Thoracic aorta (tissue), 2 donors: ENCODE results near the gene TENT4A. TPM values are rescaled to one million over a fixed set of nuclear protein-coding genes. Genes with fewer than 3 reads are reported as not detected.
"Not testable (repeated sequence)": the region's sequence is repeated elsewhere in the genome, so short reads cannot be mapped to it uniquely, and the experiment has no call there.

ENCODE experiments used
- ATAC-seq: fragments of 150-250 bp; one replicate; pipeline ENCODE4 v1.8.0; 2017; ENCODE audit warnings: low read depth; ENCODE audit not compliant: insufficient number of reproducible peaks, low FRiP score
- DNase-seq: peaks from one replicate; pipeline ENCODE4 v3.0.0-alpha.2; 2020; ENCODE audit warnings: low spot score
- H3K27ac ChIP-seq, 2 donors: fragments of 200-600 bp; sonication (generic); 1 replicate in 1 of 2; 2 replicates in 1 of 2; pipeline ENCODE4 v1.5.1; 2016; ENCODE audit warnings: mild to moderate bottlenecking in 2 of 2, moderate library complexity in 2 of 2
- H3K27me3 ChIP-seq: fragments of 200-600 bp; sonication (generic); replicated peaks from 2 replicates; pipeline ENCODE4 v1.6.0; 2016; ENCODE audit warnings: mild to moderate bottlenecking; ENCODE audit not compliant: insufficient read depth
- H3K36me3 ChIP-seq: fragments of 200-600 bp; sonication (generic); one replicate; pipeline ENCODE4 v1.5.1; 2016
- H3K4me1 ChIP-seq, 2 donors: fragments of 200-600 bp; sonication (generic); 1 replicate in 1 of 2; 2 replicates in 1 of 2; pipeline versions ENCODE4 v1.5.1 to v1.6.0; 2016; ENCODE audit warnings: low read depth in 2 of 2, mild to moderate bottlenecking in 1 of 2; ENCODE audit not compliant: control insufficient read depth in 1 of 2
- H3K4me3 ChIP-seq: fragments of 200-600 bp; sonication (generic); 2 replicates; pipeline ENCODE4 v1.5.1; 2016; ENCODE audit warnings: mild to moderate bottlenecking
- H3K9me3 ChIP-seq: fragments of 200-600 bp; sonication (generic); 2 replicates; pipeline ENCODE4 v1.5.1; 2016
- total RNA-seq, 2 donors: library from RNA; depleted of rRNA; stranded (reverse); fragments of >200 nt; gene quantifications; one replicate each; pipeline versions ENCODE4 v1.1.0 to v1.2.3, GENCODE V29; 2016
- TF ChIP-seq, protein P1 (sequence below): fragments of 200-600 bp; sonication (generic); IDR thresholded peaks from one replicate; pipeline ENCODE4 v1.5.1; 2019; ENCODE audit warnings: antibody characterized with exemption

TENT4A gene
- total RNA-seq, 2 donors from 2014 or later = 34.5 to 47.6 TPM

DNA sequence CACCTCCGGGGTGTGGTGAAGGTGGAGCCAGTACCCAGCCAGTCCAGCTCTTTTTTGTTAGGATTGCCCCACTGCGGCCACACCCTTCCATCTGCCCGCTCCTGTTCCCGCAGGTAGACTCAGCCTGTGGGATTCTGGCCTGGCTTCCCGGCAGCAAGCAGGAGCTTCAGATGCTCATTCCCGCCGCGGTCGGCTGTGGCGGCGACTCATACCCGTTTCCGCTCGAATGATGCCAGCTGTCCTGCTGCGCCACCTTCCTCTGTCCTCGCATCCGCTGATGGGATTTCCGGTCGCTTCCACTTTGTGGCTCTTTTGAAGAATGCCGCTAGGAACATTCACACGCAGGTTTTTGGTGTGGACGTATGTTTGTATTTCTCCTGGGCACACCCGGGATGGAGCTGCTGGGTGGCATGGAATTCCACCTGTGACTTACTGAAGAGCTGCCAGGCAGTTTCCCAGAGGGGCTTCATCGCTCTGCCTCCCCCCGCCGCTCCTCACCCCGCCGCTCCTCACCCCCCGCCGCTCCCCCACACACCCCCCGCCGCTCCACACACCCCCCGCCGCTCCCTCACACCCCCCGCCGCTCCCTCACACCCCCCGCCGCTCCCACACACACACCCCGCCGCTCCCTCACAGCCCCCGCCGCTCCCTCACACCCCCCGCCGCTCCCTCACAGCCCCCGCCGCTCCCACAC is 60.3 kb downstream of the TENT4A start:
- Histone ChIP-seq H3K27me3 (no peaks in the 10 kb centered on the region), H3K27ac (no peak overlapping the region), H3K4me3 (no peak overlapping the region), H3K9me3 (no peaks in the 10 kb centered on the region), H3K36me3 (no peaks in the 10 kb centered on the region), H3K4me1 (no peaks in the 10 kb centered on the region)
- TF ChIP-seq, protein P1, sequence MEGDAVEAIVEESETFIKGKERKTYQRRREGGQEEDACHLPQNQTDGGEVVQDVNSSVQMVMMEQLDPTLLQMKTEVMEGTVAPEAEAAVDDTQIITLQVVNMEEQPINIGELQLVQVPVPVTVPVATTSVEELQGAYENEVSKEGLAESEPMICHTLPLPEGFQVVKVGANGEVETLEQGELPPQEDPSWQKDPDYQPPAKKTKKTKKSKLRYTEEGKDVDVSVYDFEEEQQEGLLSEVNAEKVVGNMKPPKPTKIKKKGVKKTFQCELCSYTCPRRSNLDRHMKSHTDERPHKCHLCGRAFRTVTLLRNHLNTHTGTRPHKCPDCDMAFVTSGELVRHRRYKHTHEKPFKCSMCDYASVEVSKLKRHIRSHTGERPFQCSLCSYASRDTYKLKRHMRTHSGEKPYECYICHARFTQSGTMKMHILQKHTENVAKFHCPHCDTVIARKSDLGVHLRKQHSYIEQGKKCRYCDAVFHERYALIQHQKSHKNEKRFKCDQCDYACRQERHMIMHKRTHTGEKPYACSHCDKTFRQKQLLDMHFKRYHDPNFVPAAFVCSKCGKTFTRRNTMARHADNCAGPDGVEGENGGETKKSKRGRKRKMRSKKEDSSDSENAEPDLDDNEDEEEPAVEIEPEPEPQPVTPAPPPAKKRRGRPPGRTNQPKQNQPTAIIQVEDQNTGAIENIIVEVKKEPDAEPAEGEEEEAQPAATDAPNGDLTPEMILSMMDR = no peak
- no peak for ATAC-seq
- no peak for DNase-seq

DNA sequence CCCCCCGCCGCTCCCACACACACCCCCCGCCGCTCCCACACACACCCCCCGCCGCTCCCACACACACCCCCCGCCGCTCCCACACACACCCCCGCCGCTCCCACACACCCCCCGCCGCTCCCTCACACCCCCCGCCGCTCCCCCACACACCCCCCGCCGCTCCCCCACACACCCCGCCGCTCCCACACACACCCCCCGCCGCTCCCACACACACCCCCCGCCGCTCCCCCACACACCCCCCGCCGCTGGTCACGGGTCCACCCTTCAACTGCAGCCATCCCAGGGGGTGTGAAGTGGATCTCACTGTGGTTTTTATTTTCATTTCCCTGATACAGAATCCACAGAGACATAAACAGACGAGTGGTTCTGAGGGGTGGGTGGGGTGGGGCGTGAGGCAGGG is 61.0 kb downstream of the TENT4A start:
- ATAC-seq, H3K27me3 ChIP-seq: not testable (repeated sequence)

DNA sequence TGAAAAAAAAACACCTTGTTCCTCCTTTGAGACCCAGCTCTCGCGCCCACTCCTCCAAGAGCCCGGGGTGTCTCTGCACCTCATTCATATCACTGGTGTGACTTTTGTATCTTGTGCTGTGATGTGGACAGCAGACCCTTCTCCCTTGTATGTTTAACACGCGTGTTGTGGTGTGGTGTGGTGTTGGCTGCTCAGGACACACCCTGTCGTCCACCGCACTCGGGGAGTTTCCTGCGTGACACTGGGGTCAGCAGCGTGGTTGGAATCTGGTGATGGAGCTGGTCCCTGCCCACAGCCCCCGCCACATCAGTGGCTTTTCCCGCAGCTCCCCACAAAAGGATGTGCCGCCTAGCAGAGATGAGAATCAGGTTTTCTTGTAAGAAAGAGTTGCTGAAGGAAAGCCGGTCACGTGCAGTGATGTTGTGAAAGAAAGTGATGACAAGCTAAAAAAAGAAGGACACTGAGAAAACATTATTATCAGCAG is 61.5 kb downstream of the TENT4A start:
- TF ChIP-seq, protein P1 = no peak
- Histone ChIP-seq H3K4me1 (no peaks in the 10 kb centered on the region), H3K9me3 (no peaks in the 10 kb centered on the region), H3K27ac (no peak overlapping the region), H3K27me3 (no peaks in the 10 kb centered on the region), H3K4me3 (no peak overlapping the region), H3K36me3 (no peaks in the 10 kb centered on the region)
- no peak for DNase-seq
- ATAC-seq = no peak

More for the DNA sequence above, 61.0 kb downstream of the TENT4A start:
- H3K27ac ChIP-seq, H3K4me3 ChIP-seq, H3K4me1 ChIP-seq, DNase-seq, H3K9me3 ChIP-seq, H3K36me3 ChIP-seq: not testable (repeated sequence)

DNA sequence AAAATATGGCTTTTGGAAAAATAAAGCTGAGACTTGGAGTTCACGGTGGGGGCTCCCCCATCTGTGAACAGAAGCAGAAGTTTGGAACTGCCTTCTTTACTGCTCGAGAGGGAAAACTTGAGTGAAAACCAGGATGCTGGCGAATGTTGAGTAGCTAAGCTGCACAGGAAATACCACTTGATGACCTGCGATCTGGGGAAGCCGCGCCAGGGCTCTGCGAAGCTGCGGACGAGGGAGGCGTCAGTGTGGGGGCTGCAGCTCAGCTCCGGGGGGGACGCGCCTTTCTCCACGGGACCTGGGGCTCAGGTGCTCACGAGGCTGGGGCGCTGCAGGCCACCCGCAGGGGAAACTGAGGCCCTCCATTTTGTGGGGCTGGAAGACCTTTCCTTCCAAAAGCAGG is 62.3 kb downstream of the TENT4A start:
- no peak for DNase-seq
- no peak overlapping the region for H3K4me3 ChIP-seq

DNA sequence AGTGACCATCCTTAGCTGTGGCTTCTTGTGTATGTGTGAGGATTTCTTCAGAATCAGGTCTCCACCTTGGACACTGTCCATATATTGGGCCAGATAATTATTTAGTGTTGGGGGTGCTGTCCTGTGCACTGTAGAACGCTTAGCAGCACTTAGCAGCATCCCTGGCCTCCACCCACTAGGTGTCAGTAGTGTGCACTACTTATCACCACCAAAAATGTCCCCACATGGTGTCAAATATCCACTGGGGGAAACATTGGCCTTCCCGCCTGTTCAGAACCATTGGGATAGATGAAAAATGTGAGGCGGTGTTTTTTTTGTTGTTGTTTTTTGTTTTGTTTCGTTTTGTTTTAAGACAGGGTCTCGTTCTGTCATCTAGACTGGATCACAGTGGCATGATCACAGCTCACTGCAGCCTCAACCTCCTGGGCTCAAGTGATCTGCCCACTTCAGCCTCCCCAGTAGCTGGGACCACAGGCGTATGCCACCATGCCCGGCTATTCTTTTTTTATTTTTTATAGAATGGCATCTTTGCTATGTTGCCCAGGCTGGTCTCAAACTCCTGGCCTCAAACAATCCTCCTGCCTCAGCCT is 67.7 kb downstream of the TENT4A start:
- ATAC-seq (no peak), DNase-seq (no peak)
- Histone ChIP-seq H3K36me3 (no peaks in the 10 kb centered on the region), H3K27ac (no peak overlapping the region), H3K4me1 (no peaks in the 10 kb centered on the region), H3K4me3 (no peak overlapping the region), H3K9me3 (no peaks in the 10 kb centered on the region), H3K27me3 (no peaks in the 10 kb centered on the region)
- TF ChIP-seq, protein P1 = peak; percentile 14

More for the DNA sequence above, 62.3 kb downstream of the TENT4A start:
- no peaks in the 10 kb centered on the region for H3K36me3 ChIP-seq
- no peaks in the 10 kb centered on the region for H3K4me1 ChIP-seq
- H3K9me3 ChIP-seq = no peaks in the 10 kb centered on the region
- no peak overlapping the region for H3K27ac ChIP-seq
- ATAC-seq = no peak
- H3K27me3 ChIP-seq = no peaks in the 10 kb centered on the region
- TF ChIP-seq, protein P1 = no peak
